ENCODE results near the gene CEP128.

CEP128 gene

DNA sequence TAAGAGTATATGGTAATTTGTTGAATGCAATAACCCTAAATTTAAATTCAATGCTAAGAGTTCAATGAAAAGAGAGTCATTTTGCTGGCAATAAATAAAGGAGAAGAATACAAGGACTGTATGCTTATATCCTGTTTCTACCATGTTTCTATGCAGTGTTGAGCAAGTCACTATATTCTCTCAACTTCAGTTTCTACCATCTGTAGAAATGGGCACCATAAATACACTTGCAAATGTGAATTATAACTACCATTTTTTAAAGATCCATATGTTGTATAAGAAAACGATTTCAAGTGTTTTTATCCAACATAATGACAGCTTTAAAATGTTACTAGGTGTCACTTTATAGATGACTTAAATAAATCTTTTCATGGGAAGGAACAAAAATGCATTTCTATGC, 170.3 kb downstream of the CEP128 start:
- DNase-seq (ENCODE audit: low spot score): no peak

- DNase-seq (ENCODE audit: low spot score): peak; percentile 9
Observed at GRCh38 chr14:80770114-80770908, 171.2 kb downstream of the CEP128 start.

- DNase-seq (ENCODE audit: low spot score): no peak
Observed at GRCh38 chr14:80768646-80769045, 172.9 kb downstream of the CEP128 start.

GRCh38 chr14:80764921-80765507, 176.5 kb downstream of the CEP128 start:
- DNase-seq (ENCODE audit: low spot score): no peak

DNA sequence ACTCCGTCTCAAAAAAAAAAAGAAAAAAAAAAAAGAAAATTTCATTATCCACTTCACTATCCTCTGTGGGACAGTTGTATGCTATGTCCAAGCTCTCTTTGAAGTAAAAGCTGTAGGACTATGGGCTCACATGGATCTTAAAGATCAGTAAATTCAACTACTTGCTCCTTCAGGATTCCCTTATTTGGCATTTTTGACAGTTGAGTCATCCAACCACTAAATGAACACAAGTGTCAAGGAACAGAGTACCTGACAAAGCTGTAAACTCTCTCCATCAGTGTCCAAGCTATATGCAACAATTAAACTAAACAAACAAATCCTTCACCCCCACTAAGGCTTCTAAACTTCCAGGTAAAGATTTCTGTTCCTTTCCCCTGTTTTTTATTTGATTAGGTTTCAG, 177.0 kb downstream of the CEP128 start:
- no peak for DNase-seq (ENCODE audit: low spot score)

- no peak for DNase-seq (ENCODE audit: low spot score)
Observed at GRCh38 chr14:80762641-80763228, 178.8 kb downstream of the CEP128 start.

DNA sequence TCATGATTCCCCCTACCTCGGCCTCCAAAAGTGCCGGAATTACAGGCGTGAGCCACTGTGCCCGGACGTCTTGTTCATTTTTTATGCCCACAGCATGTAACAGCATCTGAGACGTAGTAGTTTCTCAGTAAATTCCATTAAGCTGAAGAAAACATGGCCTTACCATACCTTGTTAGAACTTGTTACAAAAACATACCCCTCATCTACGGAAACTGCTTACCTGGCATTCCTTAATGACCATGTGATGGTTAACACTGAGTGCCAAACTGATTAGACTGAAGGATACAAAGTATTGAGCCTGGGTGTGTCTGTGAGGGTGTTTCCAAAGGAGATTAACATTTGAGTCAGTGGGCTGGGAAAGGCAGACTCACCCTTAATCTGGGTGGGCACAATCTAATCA, 186.8 kb downstream of the CEP128 start:
- no peak for DNase-seq (ENCODE audit: low spot score)

DNA sequence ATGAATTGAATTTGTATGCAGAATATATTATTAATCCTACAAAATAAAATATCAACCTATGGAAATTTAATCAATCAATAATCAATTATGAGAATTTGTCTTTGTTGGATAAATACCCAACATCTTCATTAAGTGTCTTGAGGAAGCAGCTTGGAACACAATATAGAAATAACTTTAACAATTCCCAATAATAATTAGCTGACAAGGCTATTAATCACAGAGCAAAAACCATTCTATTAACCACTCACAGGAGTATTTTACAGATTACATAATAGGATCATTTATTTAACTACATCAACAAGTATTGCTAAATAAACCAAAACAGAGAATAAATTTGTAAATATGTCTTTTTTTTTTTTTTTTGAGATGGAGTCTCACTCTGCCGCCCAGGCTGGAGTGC, 190.3 kb downstream of the CEP128 start:
- no peak for DNase-seq (ENCODE audit: low spot score)

- DNase-seq (ENCODE audit: low spot score): no peak
Observed at GRCh38 chr14:80726211-80726610, 215.3 kb downstream of the CEP128 start.

DNA sequence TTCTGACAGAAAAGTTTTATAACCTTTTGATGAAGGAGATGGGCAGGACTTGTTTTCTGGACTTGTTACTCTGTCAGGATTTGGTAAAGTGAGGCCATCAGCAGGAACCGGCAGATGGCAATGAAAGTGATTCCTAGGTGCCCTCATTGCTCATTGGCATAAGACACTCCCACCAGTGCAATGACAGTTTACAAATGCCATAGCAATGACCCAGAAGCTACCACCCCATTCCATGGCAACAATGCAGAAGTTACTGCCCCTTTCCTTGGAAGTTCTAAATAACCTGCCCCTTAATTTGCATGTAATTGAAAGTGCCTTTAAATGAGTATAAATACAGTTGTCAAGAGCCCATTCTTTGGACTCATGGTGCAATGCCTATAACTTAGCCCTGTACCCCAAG, 222.6 kb downstream of the CEP128 start:
- DNase-seq (ENCODE audit: low spot score): no peak

DNA sequence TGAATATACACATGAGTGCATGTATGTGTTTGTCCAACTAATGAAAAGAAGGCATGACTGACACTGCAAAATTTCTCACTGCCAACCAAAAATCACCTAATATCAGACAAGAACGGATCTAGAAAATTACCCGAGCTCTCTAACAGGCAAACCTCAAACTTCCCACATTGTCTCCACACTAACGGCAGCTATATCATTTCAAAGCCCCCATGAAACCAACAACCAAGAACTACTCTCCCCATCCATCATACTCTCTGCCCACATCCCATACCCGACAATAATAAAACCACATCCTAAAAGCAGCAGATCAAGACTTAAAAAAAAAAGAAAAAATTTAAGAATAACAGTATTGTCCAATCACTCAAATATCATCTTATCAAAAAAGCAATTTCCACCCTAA, 227.1 kb downstream of the CEP128 start:
- DNase-seq (ENCODE audit: low spot score): no peak

DNA sequence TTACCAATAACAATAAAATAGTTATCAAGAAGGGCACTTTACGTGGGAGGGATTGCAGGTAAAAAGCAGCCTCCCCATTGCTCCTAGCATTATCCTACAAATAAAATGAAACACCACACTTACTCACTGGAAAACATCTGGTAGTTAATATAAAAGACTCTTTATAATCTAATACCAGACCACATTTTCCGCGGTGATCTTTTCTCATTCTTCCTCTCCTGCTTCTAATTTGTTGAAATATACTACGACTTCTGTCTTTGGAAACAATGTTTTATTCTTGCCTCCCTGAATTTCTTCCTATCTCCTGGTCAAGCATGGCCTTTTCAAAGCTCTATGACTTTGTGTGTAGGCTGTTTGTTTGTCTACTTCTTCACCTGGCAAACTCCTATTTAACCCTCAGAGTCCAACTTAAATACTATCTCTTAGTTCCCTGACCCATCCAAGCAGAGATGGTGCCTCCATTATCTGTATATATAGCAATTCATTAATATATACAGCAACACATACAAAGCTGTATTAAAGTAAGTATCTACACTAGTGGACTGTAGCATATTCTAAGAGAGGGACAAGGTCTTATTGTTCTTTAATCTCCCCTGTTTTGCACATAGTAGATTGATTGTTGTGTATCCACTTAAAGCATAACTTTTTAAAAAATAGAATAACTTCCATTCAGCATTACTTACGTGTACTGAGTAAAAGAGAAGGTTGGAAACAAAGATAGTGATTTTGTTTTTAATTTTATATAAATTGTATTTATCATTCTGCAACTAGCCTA, 228.3 kb downstream of the CEP128 start:
- DNase-seq (ENCODE audit: low spot score): no peak

DNA sequence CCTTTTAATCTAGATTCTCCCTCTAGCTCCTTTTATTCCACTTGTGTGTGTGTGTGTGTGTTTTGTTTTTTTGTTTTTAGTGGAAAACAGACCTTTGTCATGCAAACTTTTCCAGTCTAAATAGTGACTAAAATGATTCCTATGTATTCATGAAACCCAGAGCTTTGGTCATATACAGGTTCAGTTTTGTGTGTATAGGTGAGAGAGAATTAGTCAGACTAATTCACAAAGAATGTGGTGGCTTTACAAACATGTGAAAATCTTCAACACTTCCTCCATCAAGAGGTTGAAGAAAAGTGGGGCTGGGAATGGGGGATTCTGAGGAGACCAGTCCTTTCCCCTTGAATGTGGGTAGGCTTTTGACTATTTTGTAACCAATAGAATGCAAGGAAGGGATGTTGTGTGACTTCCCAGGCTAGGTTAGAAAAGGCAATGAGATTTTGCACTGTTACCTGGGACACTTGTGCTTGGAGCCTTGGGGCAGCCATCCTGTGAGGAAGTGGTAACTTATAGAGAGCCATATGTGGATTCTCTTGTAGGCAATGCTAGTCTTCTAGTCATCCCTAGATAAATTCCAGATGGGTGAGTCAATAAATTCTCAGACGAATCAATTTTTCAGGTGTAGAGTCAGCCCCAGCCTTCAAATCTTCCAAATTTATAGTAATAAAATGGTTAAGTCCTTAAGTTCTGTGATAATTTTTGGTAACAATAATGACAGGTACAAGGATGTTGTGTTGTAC, 236.1 kb downstream of the CEP128 start:
- DNase-seq (ENCODE audit: low spot score): no peak

GRCh38 chr14:80700601-80701000, 240.9 kb downstream of the CEP128 start:
- DNase-seq (ENCODE audit: low spot score): no peak

DNA sequence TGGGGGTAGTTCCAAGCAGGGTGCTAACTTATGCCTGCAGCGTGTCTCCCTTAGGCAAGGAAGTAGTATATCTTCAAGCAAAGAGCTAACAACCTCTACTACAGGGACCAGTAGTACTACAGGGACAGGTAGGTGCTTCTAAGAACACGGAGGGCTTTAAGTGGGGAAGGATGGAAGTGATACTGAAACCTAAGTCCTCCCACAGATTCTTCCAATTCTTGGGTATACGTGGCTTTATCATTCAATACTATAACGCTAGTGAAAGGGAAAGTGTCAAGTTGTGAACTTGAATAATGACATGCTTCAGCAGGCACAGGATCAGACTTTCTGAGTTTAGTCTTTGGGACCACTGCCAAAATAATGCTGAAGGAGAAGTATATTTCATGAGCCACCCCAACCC, 241.7 kb downstream of the CEP128 start:
- DNase-seq (ENCODE audit: low spot score): no peak

DNA sequence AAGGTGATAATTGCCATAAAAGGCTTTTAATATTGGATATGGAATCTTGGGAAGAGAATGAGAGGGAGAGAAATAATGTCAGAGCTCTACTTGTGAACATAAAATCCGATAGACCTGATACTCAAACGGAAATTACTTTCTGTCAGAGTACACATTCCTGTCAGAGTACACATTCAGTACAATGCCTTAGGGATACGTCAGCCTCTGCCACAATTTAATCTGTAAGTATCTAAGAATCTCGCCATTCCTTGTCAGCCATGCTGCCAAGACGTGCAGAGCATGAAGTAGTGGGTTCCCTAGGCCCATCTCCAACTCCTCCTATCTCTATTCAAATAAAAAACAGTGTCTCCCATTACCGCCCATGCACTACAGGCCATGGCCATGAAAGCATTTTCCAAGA, 242.6 kb downstream of the CEP128 start:
- DNase-seq (ENCODE audit: low spot score): no peak

DNA sequence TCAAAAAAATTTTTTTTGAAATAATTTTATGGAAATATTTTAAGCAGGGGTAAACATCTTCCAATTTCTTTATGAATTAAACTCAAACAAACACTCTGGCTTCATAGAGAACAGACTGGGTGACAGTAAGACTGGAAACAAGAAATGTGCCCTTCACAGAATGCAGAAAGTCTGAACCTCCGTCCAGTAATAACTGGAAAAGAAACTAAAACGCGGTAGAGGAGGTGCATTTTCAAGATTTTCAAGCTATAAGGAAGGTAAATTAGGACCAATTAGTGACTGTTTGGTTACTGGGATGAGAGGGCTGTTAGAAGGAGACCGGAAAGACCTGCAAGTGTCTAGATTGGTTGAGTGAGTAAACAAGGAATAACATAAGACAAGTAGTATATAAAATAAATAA, 245.7 kb downstream of the CEP128 start:
- DNase-seq (ENCODE audit: low spot score): no peak

- DNase-seq (ENCODE audit: low spot score): no peak
Observed at GRCh38 chr14:80692903-80693302, 248.6 kb downstream of the CEP128 start.

DNA sequence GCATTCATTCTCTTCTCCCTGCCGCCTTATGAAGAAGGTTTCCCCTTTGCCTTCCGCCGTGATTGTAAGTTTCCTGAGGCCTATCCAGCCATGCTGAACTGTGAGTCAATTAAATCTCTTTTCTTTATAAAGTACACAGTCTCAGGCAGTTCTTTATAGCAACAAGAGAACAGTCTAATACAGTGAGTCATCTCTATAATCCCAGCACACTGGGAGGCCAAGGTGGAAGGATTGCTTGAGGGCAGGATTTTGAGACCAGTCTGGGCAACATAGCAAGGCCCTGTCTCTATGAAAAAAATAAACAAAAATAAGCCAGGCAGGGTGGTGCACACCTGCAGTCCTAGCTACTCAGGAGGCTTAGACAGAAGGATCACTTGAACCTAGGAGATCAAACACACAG, 259.9 kb downstream of the CEP128 start:
- no peak for DNase-seq (ENCODE audit: low spot score)

DNA sequence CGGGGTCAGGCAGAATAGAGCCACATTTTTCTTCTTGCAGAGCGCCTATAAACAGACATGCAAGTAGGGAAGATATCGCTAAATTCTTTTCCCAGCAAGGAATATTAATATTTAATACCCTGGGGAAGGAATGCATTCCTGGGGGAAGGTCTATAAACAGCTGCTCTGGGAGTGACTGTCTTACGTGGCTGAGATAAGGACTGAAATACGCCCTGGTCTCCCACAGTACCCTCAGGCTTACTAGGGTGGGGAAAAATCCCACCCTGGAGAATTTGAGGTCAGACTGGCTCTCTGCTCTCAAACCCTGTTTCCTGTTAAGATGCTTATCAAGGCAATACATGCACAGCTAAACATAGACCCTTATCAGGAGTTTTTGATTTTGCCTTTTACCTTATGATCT, 262.3 kb downstream of the CEP128 start:
- no peak for DNase-seq (ENCODE audit: low spot score)

GRCh38 chr14:80678436-80678835, 263.1 kb downstream of the CEP128 start:
- no peak for DNase-seq (ENCODE audit: low spot score)

DNA sequence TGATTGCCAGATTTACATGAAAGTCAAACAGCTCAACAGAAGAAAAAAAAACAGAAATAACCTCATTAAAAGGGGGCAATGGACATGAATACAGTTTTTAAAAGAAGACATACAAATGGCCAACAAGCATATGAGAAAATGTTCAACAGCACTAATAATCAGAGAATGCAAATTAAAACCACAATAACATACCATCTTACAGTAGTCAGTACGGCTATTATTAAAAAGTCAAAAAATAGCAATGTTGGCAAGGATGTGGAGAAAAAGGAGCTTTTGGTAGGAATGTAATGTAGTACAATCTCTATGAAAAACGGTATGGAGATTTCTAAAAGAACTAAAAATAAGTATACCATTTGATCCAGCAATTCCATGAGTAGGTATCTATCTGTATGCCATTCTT, 272.1 kb downstream of the CEP128 start:
- DNase-seq (ENCODE audit: low spot score): no peak
